Fibroblast of lung (primary cell): Measurements from ENCODE around the gene XYLB. TPM values are rescaled to one million over a fixed set of nuclear protein-coding genes. Genes with fewer than 3 reads are reported as not detected.

Experiments
- DNase-seq, 2 donors: peaks; one replicate each; pipeline versions ENCODE4 v3.0.0 to v3.0.0-alpha.2; 2010; ENCODE audit warnings: low read depth in 2 of 2
- H2AFZ ChIP-seq: 2 replicates; pipeline ENCODE4 v1.5.1; 2012; ENCODE audit warnings: low read length, control low read depth, inconsistent platforms
- H3K27ac ChIP-seq: 2 replicates; pipeline ENCODE4 v1.5.1; 2011; ENCODE audit warnings: low read length, control low read depth; ENCODE audit not compliant: insufficient read depth
- H3K27me3 ChIP-seq: 2 replicates; pipeline ENCODE4 v1.5.1; 2011; ENCODE audit warnings: mild to moderate bottlenecking, low read length; ENCODE audit not compliant: control insufficient read depth, insufficient read depth
- H3K36me3 ChIP-seq: 2 replicates; pipeline ENCODE4 v1.5.1; 2011; ENCODE audit warnings: low read length; ENCODE audit not compliant: control insufficient read depth, insufficient read depth
- H3K4me1 ChIP-seq: 2 replicates; pipeline ENCODE4 v1.5.1; 2011; ENCODE audit warnings: low read length; ENCODE audit not compliant: control insufficient read depth, insufficient read depth; ENCODE audit errors: extremely low read depth
- H3K4me2 ChIP-seq: 2 replicates; pipeline ENCODE4 v1.5.1; 2011; ENCODE audit warnings: low read length, control low read depth; ENCODE audit not compliant: insufficient read depth; ENCODE audit errors: extremely low read depth
- H3K4me3 ChIP-seq, 4 experiments: fragments of 200-600 bp in 1 of 4; sonication (generic) in 1 of 4; replicated peaks in 1 of 4; 2 replicates each; pipeline ENCODE4 v1.5.1; 2011 to 2016; ENCODE audit warnings: low read length in 4 of 4, low read depth in 3 of 4, mild to moderate bottlenecking in 3 of 4, control low read depth in 2 of 4, inconsistent platforms in 1 of 4, mixed read lengths in 1 of 4; ENCODE audit not compliant: insufficient read depth in 1 of 4; ENCODE audit errors: control extremely low read depth in 1 of 4
- H3K79me2 ChIP-seq: 2 replicates; pipeline ENCODE4 v1.5.1; 2012; ENCODE audit warnings: mild to moderate bottlenecking, low read length, inconsistent platforms; ENCODE audit not compliant: control insufficient read depth, insufficient read depth
- H3K9ac ChIP-seq: 2 replicates; pipeline ENCODE4 v1.5.1; 2011; ENCODE audit warnings: mild to moderate bottlenecking, low read length, control low read depth; ENCODE audit not compliant: insufficient read depth
- H3K9me3 ChIP-seq: 2 replicates; pipeline ENCODE4 v1.5.1; 2012; ENCODE audit warnings: low read depth, low read length; ENCODE audit not compliant: control insufficient read depth, insufficient read depth
- H4K20me1 ChIP-seq: 2 replicates; pipeline ENCODE4 v1.5.1; 2011; ENCODE audit warnings: low read length; ENCODE audit not compliant: control insufficient read depth, insufficient read depth; ENCODE audit errors: extremely low read depth
- EZH2 ChIP-seq: IDR thresholded peaks from 2 replicates; pipeline ENCODE4 v1.5.1; 2012; ENCODE audit warnings: low read length, control low read depth, mild to moderate bottlenecking; ENCODE audit errors: missing control alignments
- polyA plus RNA-seq, 2 donors: library from polyadenylated mRNA; depleted of rRNA in 1 of 2; stranded (reverse) in 1 of 2; unstranded in 1 of 2; fragments of >200 nt; gene quantifications; 2 replicates each; pipeline ENCODE4 v1.2.1, GENCODE V29; 2011 to 2012; ENCODE audit warnings: missing spikeins in 1 of 2
- total RNA-seq: library from RNA; depleted of rRNA; stranded (reverse); fragments of >200 nt; gene quantifications from 2 replicates; pipeline ENCODE4 v1.2.1, GENCODE V29; 2014
- TF ChIP-seq, protein P1 (sequence below), 2 donors: IDR thresholded peaks in 1 of 2; conservative IDR thresholded peaks in 1 of 2; 1 replicate in 1 of 2; 2 replicates in 1 of 2; pipeline ENCODE4 v1.5.1; 2011 to 2012; ENCODE audit warnings: low read length in 2 of 2, control low read depth in 1 of 2, inconsistent platforms in 1 of 2, low read depth in 1 of 2, mild to moderate bottlenecking in 1 of 2

Gene XYLB
- total and polyA plus RNA-seq, 2 donors (not counting 1 experiment from before 2014, with no cell fraction given) = 2.2 to 5.1 TPM

DNA sequence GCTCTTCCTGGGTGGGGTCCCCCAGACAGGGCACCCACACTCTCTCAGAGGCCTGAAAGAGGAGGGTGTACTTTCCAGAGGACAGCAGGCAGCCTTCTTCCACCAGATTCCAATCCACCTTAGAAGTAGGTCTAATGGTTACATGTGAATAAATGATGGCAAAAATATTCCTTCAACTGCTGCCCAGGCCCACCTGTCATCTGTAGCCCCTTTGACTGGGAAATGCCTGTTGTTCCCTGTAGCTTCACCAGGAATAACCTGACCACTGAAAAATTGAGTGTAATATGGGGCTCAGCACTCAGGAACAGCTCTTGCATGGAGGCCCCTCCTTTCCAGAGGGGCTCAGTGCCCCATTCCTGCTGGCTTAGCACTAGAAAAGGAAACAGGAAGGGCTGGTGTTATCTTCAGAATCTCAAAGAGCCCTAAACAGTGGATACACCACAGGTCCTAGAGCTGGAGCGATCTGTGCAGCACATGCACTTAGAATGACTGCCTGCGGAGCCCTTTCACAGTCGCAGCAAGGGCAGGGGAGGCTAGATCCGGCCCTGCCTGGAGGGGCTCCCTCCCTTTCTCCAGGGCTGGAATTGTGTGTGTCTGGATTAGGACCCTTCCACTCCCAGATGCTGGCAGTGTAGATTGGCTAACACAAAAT is 32.3 kb upstream of the XYLB start:
- no peak for TF ChIP-seq EZH2

DNA sequence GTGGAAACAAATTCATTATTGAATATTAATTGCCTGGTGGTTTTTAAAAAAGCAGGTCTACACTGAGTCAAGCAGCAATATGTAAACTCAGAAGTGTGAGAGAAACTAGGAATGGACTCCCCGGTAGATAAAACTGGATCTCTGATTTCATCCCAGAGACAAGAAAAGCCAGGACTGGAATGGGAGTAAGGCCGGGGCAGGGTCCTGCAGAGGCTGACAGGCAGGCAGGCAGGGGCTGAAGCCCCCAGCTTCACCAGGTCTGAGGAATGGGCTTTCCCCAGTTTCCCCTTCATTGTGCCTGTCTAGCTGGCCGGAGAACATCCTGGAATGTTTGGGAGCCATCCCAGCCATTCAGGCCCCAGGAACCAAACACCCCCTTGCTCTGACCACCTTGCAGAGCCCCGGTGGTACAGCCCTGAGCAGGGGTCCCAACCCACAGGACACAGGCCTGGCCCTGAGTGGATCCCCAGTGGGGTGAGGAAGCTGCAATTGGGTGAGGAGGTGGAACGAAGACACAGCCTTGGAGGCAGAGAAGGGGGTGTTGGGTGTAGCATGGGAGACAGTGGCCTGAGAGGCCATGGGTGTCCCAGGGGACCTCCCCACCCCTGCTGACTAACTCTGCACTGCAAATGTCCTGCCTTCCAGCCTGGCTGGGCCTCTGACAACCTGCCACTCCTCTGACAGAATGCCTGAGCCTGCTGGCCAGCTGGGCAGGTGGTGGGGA is 31.7 kb upstream of the XYLB start:
- H3K27ac ChIP-seq = no peak overlapping the region
- H3K9ac ChIP-seq = no peak overlapping the region
- no peak overlapping the region for H2AFZ ChIP-seq
- H3K27me3 ChIP-seq = no peaks in the 10 kb centered on the region
- no peaks in the 10 kb centered on the region for H4K20me1 ChIP-seq
- TF ChIP-seq EZH2 = no peak
- TF ChIP-seq, protein P1, sequence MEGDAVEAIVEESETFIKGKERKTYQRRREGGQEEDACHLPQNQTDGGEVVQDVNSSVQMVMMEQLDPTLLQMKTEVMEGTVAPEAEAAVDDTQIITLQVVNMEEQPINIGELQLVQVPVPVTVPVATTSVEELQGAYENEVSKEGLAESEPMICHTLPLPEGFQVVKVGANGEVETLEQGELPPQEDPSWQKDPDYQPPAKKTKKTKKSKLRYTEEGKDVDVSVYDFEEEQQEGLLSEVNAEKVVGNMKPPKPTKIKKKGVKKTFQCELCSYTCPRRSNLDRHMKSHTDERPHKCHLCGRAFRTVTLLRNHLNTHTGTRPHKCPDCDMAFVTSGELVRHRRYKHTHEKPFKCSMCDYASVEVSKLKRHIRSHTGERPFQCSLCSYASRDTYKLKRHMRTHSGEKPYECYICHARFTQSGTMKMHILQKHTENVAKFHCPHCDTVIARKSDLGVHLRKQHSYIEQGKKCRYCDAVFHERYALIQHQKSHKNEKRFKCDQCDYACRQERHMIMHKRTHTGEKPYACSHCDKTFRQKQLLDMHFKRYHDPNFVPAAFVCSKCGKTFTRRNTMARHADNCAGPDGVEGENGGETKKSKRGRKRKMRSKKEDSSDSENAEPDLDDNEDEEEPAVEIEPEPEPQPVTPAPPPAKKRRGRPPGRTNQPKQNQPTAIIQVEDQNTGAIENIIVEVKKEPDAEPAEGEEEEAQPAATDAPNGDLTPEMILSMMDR (conservative IDR thresholded peaks at IDR 0.05 in 1 of 2, IDR thresholded peaks at IDR 0.05 in 1 of 2; ENCODE audit: low read depth in 1 of 2, low read length in 2 of 2) = no peak
- DNase-seq = no peak
- no peaks in the 10 kb centered on the region for H3K79me2 ChIP-seq
- H3K4me3 ChIP-seq = no peak overlapping the region
- H3K36me3 ChIP-seq = no peaks in the 10 kb centered on the region
- H3K9me3 ChIP-seq = no peaks in the 10 kb centered on the region
- H3K4me2 ChIP-seq = no peak overlapping the region
- no peaks in the 10 kb centered on the region for H3K4me1 ChIP-seq

More for the DNA sequence above, 32.3 kb upstream of the XYLB start:
- Histone ChIP-seq H3K27ac (no peak overlapping the region), H2AFZ (no peak overlapping the region), H3K27me3 (peaks cover 4% of the 10 kb centered on the region), H3K4me3 (no peak overlapping the region), H3K4me1 (no peaks in the 10 kb centered on the region), H3K79me2 (no peaks in the 10 kb centered on the region), H4K20me1 (no peaks in the 10 kb centered on the region), H3K4me2 (no peak overlapping the region), H3K9ac (no peak overlapping the region), H3K9me3 (no peaks in the 10 kb centered on the region), H3K36me3 (no peaks in the 10 kb centered on the region)
- no peak for DNase-seq

DNA sequence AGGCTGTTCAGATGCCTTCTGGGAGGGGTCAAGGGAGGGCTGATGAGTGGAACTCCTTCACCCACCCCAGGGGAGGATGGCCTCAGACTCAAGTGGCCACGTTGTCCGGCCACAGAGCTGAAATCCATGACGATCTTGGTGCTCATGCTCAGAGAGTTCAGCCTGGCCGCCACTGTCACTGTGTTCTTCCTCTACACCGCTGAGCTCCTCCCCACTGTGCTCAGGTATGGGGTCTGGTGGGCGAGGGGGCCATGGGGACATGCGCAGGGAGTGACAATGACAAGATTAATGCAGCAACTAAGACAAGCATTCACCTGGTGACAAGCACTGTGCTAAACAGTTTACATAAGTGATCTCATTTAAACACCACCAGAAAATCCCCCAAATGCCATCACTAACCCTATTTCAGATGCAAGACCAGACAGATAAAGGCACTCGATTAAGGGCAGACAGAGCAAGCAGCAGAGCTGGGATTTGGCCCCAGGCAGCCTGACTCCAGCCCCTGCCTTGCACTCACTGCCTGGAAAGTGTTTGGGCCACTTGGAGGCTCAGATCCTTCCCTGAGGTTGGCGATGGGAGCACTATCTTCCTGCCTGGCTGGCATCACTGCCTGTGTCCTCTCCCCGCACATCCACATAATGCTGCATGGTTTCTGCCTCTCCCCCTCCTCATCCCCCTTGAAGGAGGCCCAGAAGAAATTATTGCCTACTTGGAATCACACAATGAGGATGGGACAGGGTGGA is 30.9 kb upstream of the XYLB start:
- H3K9me3 ChIP-seq = no peaks in the 10 kb centered on the region
- no peaks in the 10 kb centered on the region for H3K27me3 ChIP-seq
- no peaks in the 10 kb centered on the region for H3K79me2 ChIP-seq
- TF ChIP-seq, protein P1 (conservative IDR thresholded peaks at IDR 0.05 in 1 of 2, IDR thresholded peaks at IDR 0.05 in 1 of 2; ENCODE audit: low read depth in 1 of 2, low read length in 2 of 2) = no peak
- TF ChIP-seq EZH2 = no peak
- no peaks in the 10 kb centered on the region for H4K20me1 ChIP-seq
- H3K4me1 ChIP-seq = no peaks in the 10 kb centered on the region
- no peak overlapping the region for H3K4me2 ChIP-seq
- no peak overlapping the region for H3K4me3 ChIP-seq
- H3K27ac ChIP-seq = no peak overlapping the region
- no peak overlapping the region for H3K9ac ChIP-seq
- DNase-seq = no peak
- H2AFZ ChIP-seq = no peak overlapping the region
- no peaks in the 10 kb centered on the region for H3K36me3 ChIP-seq
